HG03095 (cell line): ENCODE measurements around the gene S100A14.
A peak's percentile ranks its signal among the peaks of the same experiment; 100 is the strongest.
"Not testable (repeated sequence)": the region's sequence is repeated elsewhere in the genome, so short reads cannot be mapped to it uniquely, and the experiment has no call there.

Experiments
- ATAC-seq: cut with Tn5 transposase; IDR thresholded peaks from one replicate; pipeline ENCODE4 v1.9.1; 2021; ENCODE audit warnings: moderate library complexity; ENCODE audit not compliant: unreplicated experiment

S100A14 gene

GRCh38 chr1:153640213-153640612 lies 24.1 kb upstream of the S100A14 start:
- not testable (repeated sequence) for ATAC-seq

GRCh38 chr1:153639280-153639679 lies 23.2 kb upstream of the S100A14 start:
- ATAC-seq = no peak

GRCh38 chr1:153638261-153638660 lies 22.1 kb upstream of the S100A14 start:
- no peak for ATAC-seq

DNA sequence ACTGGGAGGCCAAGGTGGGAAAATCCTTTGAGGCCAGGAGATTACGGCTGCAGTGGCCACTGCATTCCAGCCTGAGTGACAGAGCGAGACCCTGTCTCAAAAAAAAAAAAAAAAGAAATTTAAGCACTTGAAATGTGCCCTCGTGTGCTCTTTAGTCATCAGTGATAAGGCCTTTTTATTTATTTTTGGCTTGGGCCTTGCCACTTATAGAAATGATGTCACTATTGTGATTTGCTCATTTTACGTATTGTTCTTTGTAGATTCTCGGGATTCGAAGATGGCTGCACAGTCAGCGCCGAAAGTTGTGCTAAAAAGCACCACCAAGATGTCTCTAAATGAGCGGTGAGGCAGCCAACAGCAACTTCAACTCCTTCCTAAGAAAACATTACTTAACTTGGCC lies 20.2 kb upstream of the S100A14 start:
- no peak for ATAC-seq

GRCh38 chr1:153635872-153636271 lies 19.7 kb upstream of the S100A14 start:
- no peak for ATAC-seq

DNA sequence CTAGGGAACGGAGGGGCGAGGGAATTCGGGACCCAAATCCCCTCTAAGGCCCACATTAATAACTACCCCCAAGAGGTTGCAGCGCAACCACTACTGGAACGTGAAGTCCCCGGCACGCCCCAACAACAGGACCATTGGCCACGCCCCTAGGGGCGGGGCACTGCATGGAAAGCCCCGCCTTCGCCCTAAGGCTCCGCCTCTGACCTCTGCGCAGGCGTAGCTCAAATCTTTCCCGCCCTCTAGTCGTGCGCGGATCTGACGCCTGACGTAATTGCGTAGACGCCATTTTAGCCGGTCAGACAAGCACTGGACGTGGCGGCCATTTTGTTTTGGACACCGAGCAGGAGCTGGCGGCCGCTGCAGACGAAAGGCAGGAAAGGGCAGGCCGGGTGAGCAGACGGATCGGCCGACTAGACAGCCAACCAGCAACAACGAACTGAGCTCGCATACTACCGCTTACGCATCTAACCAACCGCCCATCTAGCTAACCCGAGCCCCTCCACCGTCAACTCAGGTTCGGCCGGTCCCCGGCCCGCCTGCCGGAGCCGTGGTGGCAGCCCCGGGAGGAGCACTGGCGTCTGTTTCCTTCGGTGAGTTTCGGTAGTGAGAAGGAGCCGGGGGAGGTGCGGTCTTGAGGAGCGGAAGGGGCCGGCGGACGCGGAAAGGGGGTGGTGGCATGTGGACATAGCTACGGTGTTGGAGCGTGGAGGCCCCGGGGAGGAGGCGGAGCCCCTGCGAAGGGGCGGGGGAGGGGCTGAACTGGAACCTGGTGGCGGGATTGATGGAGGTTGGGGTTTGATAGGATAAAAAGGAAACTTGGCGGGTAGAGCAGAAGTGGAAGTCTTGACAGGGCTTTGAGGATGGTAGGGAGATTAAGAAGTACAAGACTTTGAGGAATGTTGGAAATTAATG lies 17.9 kb upstream of the S100A14 start, which contains the start of gene CHTOP:
Gene CHTOP (plus strand): TSS at position 313 of the 912 bp plus-strand sequence. CDS start 2,523 bp downstream, outside the sequence.
- peak; percentile 83 for ATAC-seq

GRCh38 chr1:153633161-153633753 lies 17.1 kb upstream of the S100A14 start:
- ATAC-seq = no peak

- ATAC-seq = no peak
Observed at GRCh38 chr1:153631047-153632022, 15.2 kb upstream of the S100A14 start.

GRCh38 chr1:153630384-153630783 lies 14.3 kb upstream of the S100A14 start:
- ATAC-seq = no peak

GRCh38 chr1:153629971-153630370 lies 13.8 kb upstream of the S100A14 start:
- no peak for ATAC-seq

- ATAC-seq = no peak
Observed at GRCh38 chr1:153629343-153629665, 13.2 kb upstream of the S100A14 start.

GRCh38 chr1:153628638-153629342 lies 12.7 kb upstream of the S100A14 start:
- ATAC-seq = no peak

DNA sequence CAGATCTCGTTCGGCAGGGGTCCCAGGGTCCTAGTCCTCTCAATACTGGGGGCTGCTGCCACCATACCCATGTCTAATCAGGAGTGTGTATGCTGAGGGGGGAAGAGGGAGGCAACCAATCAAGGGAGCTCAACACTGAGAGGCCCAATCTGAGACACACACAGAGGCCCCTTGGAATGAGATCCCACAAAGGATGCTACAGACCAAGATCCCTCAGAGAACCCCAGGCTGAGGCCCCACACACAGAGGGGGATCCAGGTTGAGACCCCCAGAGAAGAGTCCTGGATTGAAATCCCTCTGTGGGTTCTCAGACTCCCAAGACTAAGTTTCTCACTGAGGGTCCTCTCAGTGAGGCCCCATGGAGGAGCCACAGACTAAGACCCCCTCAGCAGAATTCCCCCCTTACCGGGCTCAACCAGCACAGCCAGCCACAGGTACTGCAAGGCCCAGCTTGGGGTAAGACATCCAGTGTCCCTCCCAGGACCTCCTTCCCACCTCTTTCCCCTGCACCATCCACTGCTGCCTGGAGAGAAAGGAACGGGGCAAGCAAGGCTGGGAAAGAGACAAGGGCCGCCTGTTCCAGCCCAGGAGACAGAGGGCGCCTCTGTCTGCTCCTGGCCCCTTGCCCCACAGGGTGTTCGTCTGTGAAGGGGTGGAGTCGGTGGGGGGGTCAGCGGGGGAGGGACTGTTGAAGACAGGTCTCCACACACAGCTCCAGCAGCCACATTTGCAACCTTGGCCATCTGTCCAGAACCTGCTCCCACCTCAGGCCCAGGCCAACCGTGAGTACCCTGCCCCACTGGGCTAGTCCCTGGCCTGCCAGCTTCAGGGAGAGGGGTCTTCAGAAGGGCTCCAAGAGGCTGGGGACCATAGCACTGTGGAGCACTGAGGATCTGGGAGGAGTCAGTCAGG lies 11.8 kb upstream of the S100A14 start, which contains the start of gene S100A1:
Gene S100A1 (plus strand): TSS at position 720 of the 912 bp plus-strand sequence. CDS start 2,088 bp downstream, outside the sequence.
- no peak for ATAC-seq

- ATAC-seq = no peak
Observed at GRCh38 chr1:153626904-153627714, 11.0 kb upstream of the S100A14 start, which contains the start of gene S100A13. Gene S100A13 (minus strand): TSS chr1:153627505. CDS start chr1:153626472, 1,033 bp downstream.

DNA sequence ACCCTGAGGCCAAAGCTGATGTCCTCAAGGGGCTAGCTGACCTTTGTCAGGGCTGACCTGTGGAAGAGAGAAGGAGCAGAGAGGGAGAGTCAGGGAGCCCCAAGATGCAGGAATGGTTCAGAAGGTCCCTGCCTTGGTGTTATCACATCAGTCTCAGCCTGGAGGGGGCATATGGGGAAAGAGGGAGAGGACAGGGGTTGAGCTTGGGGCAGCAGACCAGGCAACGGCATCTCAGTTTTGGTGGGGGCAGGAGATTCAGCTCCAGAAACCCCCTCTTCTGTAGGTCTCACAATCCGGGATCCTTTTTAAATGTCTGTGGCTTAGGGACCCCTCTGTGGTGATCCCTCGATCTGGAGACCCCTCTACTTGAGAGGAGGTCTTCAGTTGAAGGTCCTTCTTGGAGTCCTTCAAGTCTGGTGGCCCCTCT lies 10.4 kb upstream of the S100A14 start:
- no peak for ATAC-seq

- no peak for ATAC-seq
Observed at GRCh38 chr1:153624965-153625611, 9.0 kb upstream of the S100A14 start.

- ATAC-seq = no peak
Observed at GRCh38 chr1:153623101-153623500, 7.0 kb upstream of the S100A14 start.

GRCh38 chr1:153619171-153619570 lies 3.0 kb upstream of the S100A14 start:
- ATAC-seq = no peak
